K562 (cell line): ENCODE measurements around the gene CHRNG. TPM values are rescaled to one million over a fixed set of nuclear protein-coding genes. Genes with fewer than 3 reads are reported as not detected.

Experiments
- ATAC-seq: fragments of 200-7000 bp; cut with Tn5 transposase; 3 replicates; pipeline ENCODE4 v1.9.1; 2020; ENCODE audit warnings: moderate library complexity
- BruUV-seq: library from RNA; stranded (reverse); fragments of 400-500 nt; replicated peaks from 2 replicates; lab custom pipeline; 2021; lab: Mats Ljungman, UMichigan
- CTCF ChIA-PET: fragments of 300-600 bp; formaldehyde crosslinking; extraction: SDS; loops from one replicate; lab custom pipeline; 2021; ENCODE audit warnings: low intra/inter-chr PET ratio; lab: Yijun Ruan, JAX
- POLR2A ChIA-PET: fragments of 300-600, 350-650 bp; sonication (Branson Sonifier 250); formaldehyde crosslinking; extraction: SDS; loops from one replicate; lab custom pipeline; 2021; ENCODE audit warnings: antibody characterized with exemption, inconsistent platforms; lab: Yijun Ruan, JAX
- DNase-seq, 4 experiments: peaks; one replicate each; pipeline versions ENCODE4 v3.0.0 to v3.0.0-alpha.2; 2011 to 2018; ENCODE audit warnings: low spot score in 3 of 4, mixed read lengths in 3 of 4; ENCODE audit errors: extremely low read depth in 1 of 4
- FAIRE-seq: peaks from 2 replicates; lab custom pipeline; 2011; peaks lifted over from hg19 to GRCh38; lab: Jason Lieb, UNC
- H2AFZ ChIP-seq: 2 replicates; pipeline ENCODE4 v1.6.0; 2011; ENCODE audit warnings: low read depth, low read length, control low read depth, inconsistent platforms
- H3K27ac ChIP-seq: fragments of 200-600 bp; 3 replicates; pipeline ENCODE4 v1.8.0; 2011; ENCODE audit warnings: low read depth, mild to moderate bottlenecking, control low read depth, inconsistent platforms, low read length, moderate library complexity, mixed read lengths; ENCODE audit errors: extremely low read depth
- H3K27me3 ChIP-seq, 2 experiments: fragments of 300-600 bp in 1 of 2; 2 replicates in 1 of 2; 3 replicates in 1 of 2; pipeline versions ENCODE4 v1.6.0 to v1.8.0; 2011; ENCODE audit warnings: inconsistent platforms in 2 of 2, low read length in 2 of 2, mild to moderate bottlenecking in 1 of 2, mixed read lengths in 1 of 2, moderate library complexity in 1 of 2; ENCODE audit not compliant: control insufficient read depth in 2 of 2, insufficient read depth in 2 of 2
- H3K36me3 ChIP-seq: fragments of 300-600 bp; 3 replicates; pipeline ENCODE4 v1.8.0; 2011; ENCODE audit warnings: mild to moderate bottlenecking, low read length, inconsistent platforms; ENCODE audit not compliant: control insufficient read depth, insufficient read depth
- H3K4me1 ChIP-seq, 2 experiments: fragments of 200-600 bp in 1 of 2; replicated peaks in 1 of 2; 2 replicates in 1 of 2; 3 replicates in 1 of 2; pipeline versions ENCODE4 v1.5.1 to v1.8.0; 2011; ENCODE audit warnings: inconsistent platforms in 2 of 2, low read length in 2 of 2, mild to moderate bottlenecking in 1 of 2, mixed read lengths in 1 of 2, moderate library complexity in 1 of 2; ENCODE audit not compliant: control insufficient read depth in 2 of 2, insufficient read depth in 2 of 2
- H3K4me2 ChIP-seq: 2 replicates; pipeline ENCODE4 v1.6.1; 2011; ENCODE audit warnings: low read length, control low read depth, inconsistent platforms, mixed read lengths; ENCODE audit not compliant: insufficient read depth
- H3K4me3 ChIP-seq: fragments of 200-600 bp; sonication (generic), shearing (Covaris generic); 2 replicates; pipeline ENCODE4 v1.5.1; 2016; ENCODE audit warnings: control low read depth, inconsistent platforms
- H3K79me2 ChIP-seq: fragments of 200-600 bp; 3 replicates; pipeline ENCODE4 v1.8.0; 2011; ENCODE audit warnings: low read length, inconsistent platforms; ENCODE audit not compliant: control insufficient read depth, insufficient read depth
- H3K9ac ChIP-seq, 2 experiments: 2 replicates each; pipeline versions ENCODE4 v1.6.0 to v1.6.1; 2011; ENCODE audit warnings: low read depth in 2 of 2, low read length in 2 of 2, control low read depth in 1 of 2, inconsistent platforms in 1 of 2, mild to moderate bottlenecking in 1 of 2, mixed read lengths in 1 of 2; ENCODE audit not compliant: insufficient read depth in 1 of 2
- H3K9me1 ChIP-seq: one replicate; pipeline ENCODE4 v1.6.0; 2011; ENCODE audit warnings: inconsistent platforms, mild to moderate bottlenecking, low read length, moderate library complexity; ENCODE audit not compliant: control insufficient read depth, insufficient read depth
- H3K9me3 ChIP-seq: replicated peaks from 2 replicates; pipeline ENCODE4 v1.5.1; 2011; ENCODE audit warnings: low read depth, low read length, inconsistent platforms; ENCODE audit not compliant: control insufficient read depth, insufficient read depth
- H4K20me1 ChIP-seq: replicated peaks from 2 replicates; pipeline ENCODE4 v1.6.1; 2011; ENCODE audit warnings: low read length, inconsistent platforms, mixed read lengths; ENCODE audit not compliant: control insufficient read depth, insufficient read depth
- CBX2 ChIP-seq: fragments of 200-600 bp; sonication (generic); IDR thresholded peaks from one replicate; pipeline ENCODE4 v1.6.1; 2012; ENCODE audit warnings: mild to moderate bottlenecking, low read length, inconsistent platforms; ENCODE audit not compliant: insufficient read depth, poor library complexity, severe bottlenecking
- CBX8 ChIP-seq: fragments of 200-600 bp; sonication (generic); IDR thresholded peaks from 2 replicates; pipeline ENCODE4 v1.6.1; 2012; ENCODE audit warnings: borderline replicate concordance, mixed run types, low read depth, mild to moderate bottlenecking, moderate library complexity, mixed read lengths, low read length, control low read depth, inconsistent platforms; ENCODE audit not compliant: poor library complexity, severe bottlenecking; ENCODE audit errors: extremely low read depth
- CEBPB ChIP-seq: fragments of 450-650 bp; IDR thresholded peaks from 2 replicates; pipeline ENCODE4 v1.6.1; 2016; ENCODE audit warnings: missing genetic modification characterization, missing compliant biosample characterization
- DMBX1 ChIP-seq: fragments of 250-450 bp; sonication (Bioruptor Pico); IDR thresholded peaks from 2 replicates; pipeline ENCODE4 v1.8.0; 2022; ENCODE audit warnings: inconsistent platforms, mild to moderate bottlenecking, moderate library complexity, borderline replicate concordance
- E2F1 ChIP-seq: sonication (generic); formaldehyde crosslinking; IDR thresholded peaks from 2 replicates; pipeline ENCODE4 v1.8.1; 2023; ENCODE audit warnings: mild to moderate bottlenecking, missing genetic modification reagents, moderate library complexity
- FOXA3 ChIP-seq, 2 experiments: fragments of 450-650 bp in 1 of 2; sonication (generic) in 1 of 2; formaldehyde crosslinking; IDR thresholded peaks in 1 of 2; conservative IDR thresholded peaks in 1 of 2; 2 replicates each; pipeline versions ENCODE4 v1.4.0 to v1.8.0; 2020 to 2022; ENCODE audit warnings: mild to moderate bottlenecking in 2 of 2, missing genetic modification reagents in 1 of 2
- HLTF ChIP-seq: fragments of 450-650 bp; IDR thresholded peaks from 2 replicates; pipeline ENCODE4 v1.6.1; 2016
- HMBOX1 ChIP-seq: sonication (generic); IDR thresholded peaks from 2 replicates; pipeline ENCODE4 v1.6.1; 2016
- IFI16 ChIP-seq: fragments of 250-450 bp; sonication (Bioruptor Pico); IDR thresholded peaks from 2 replicates; pipeline ENCODE4 v2.1.2; 2022; ENCODE audit warnings: mild to moderate bottlenecking, inconsistent platforms
- MYNN ChIP-seq, 2 experiments: sonication (generic); formaldehyde crosslinking in 1 of 2; IDR thresholded peaks; 2 replicates each; pipeline versions ENCODE4 v1.5.0 to v1.6.1; 2016 to 2020; ENCODE audit warnings: antibody characterized with exemption in 1 of 2, missing genetic modification reagents in 1 of 2
- NCOA6 ChIP-seq: fragments of 450-650 bp; IDR thresholded peaks from 2 replicates; pipeline ENCODE4 v1.6.1; 2017; ENCODE audit warnings: mild to moderate bottlenecking
- PCBP2 ChIP-seq: fragments of 200-400 bp; formaldehyde crosslinking; IDR thresholded peaks from 2 replicates; pipeline ENCODE4 v1.6.1; 2018; ENCODE audit warnings: low read length, low read depth, mild to moderate bottlenecking, moderate library complexity; ENCODE audit not compliant: poor library complexity, severe bottlenecking
- TEAD1 ChIP-seq, 2 experiments: fragments of 450-650 bp in 1 of 2; sonication (generic) in 1 of 2; formaldehyde crosslinking; IDR thresholded peaks; 2 replicates each; pipeline versions ENCODE4 v1.4.0 to v1.8.0; 2020 to 2022; ENCODE audit warnings: mild to moderate bottlenecking in 2 of 2, missing genetic modification reagents in 1 of 2
- TSC22D4 ChIP-seq: fragments of 450-650 bp; IDR thresholded peaks from 2 replicates; pipeline ENCODE4 v1.6.1; 2016; ENCODE audit warnings: missing genetic modification characterization, missing biosample characterization, control low read depth
- VEZF1 ChIP-seq: fragments of 200-800 bp; sonication (Bioruptor generic); IDR thresholded peaks from 2 replicates; pipeline ENCODE4 v1.6.1; 2017; ENCODE audit warnings: missing genetic modification characterization, missing compliant biosample characterization
- ZBTB12 ChIP-seq: fragments of 250-450 bp; sonication (Bioruptor Pico); IDR thresholded peaks from 2 replicates; pipeline ENCODE4 v1.4.0; 2020
- ZNF668 ChIP-seq: fragments of 250-450 bp; sonication (Bioruptor Pico); IDR thresholded peaks from 2 replicates; pipeline ENCODE4 v1.8.0; 2022; ENCODE audit warnings: mild to moderate bottlenecking, inconsistent platforms
- ZSCAN29 ChIP-seq: fragments of 450-650 bp; IDR thresholded peaks from 2 replicates; pipeline ENCODE4 v1.6.1; 2017
- WGBS: fragments of 100-300 bp; shearing (Covaris generic); methylation state at CpG from one replicate; pipeline ENCODE4 v1.1.6; 2016; ENCODE audit warnings: low coverage, mixed read lengths; ENCODE audit not compliant: insufficient coverage; ENCODE audit errors: missing lambda C conversion rate; 5-methylcytosine and 5-hydroxymethylcytosine counted together
- in situ Hi-C: fragments of 300-500 bp; cut with MboI; formaldehyde crosslinking; loops from 4 replicates; pipeline ENCODE4 v1.15.0; 2018; ENCODE audit warnings: inconsistent platforms, mixed read lengths
- intact Hi-C: fragments of 100-400 bp; cut with micrococcal nuclease; formaldehyde crosslinking; loops from 2 replicates; pipeline ENCODE4 v1.14.2; 2022
- polyA plus RNA-seq, 8 experiments: library from polyadenylated mRNA; depleted of rRNA in 4 of 8; stranded (reverse) in 5 of 8; unstranded in 3 of 8; fragments of >200 nt; fragmentation: Nextera tagmentation in 2 of 8; fragmentation: Illumina TruSeq in 1 of 8; extraction: Ambion mirVana in 2 of 8; extraction: Trizol in 1 of 8; gene quantifications; 2 replicates each; pipeline versions ENCODE4 v1.2.1 to v1.2.3, GENCODE V29; 2011 to 2014; ENCODE audit warnings: inconsistent platforms in 1 of 8, missing spikeins in 1 of 8
- total RNA-seq, 7 experiments: library from RNA; depleted of rRNA in 6 of 7; stranded (reverse); fragments of >200 nt in 6 of 7; fragmentation: Illumina TruSeq in 2 of 7; extraction: Trizol in 2 of 7; gene quantifications; 2 replicates each; pipeline versions ENCODE4 v1.2.1 to v1.2.3, GENCODE V29; 2011 to 2021; ENCODE audit warnings: low replicate concordance in 1 of 7

Gene CHRNG
- total and polyA plus RNA-seq, 9 of the 15 experiments (the other 6 are each of a cell fraction or from before 2014, with no cell fraction given): not detected

- Histone ChIP-seq H3K4me3 (no peak overlapping the region), H3K9me3 (no peaks in the 10 kb centered on the region), H3K79me2 (no peaks in the 10 kb centered on the region), H3K9me1 (no peaks in the 10 kb centered on the region), H3K27me3 (no peaks in the 10 kb centered on the region), H3K27ac (no peak overlapping the region), H4K20me1 (no peaks in the 10 kb centered on the region), H3K9ac (no peak overlapping the region), H3K4me2 (no peak overlapping the region), H3K36me3 (peaks cover 22% of the 10 kb centered on the region; the same call in 2 of the 3 replicates), H2AFZ (no peak overlapping the region), H3K4me1 (no peaks in the 10 kb centered on the region)
- WGBS: 83% methylated on average over 2 of the region's 2 CpGs
- FAIRE-seq (no peak), DNase-seq (no peak), ATAC-seq (no peak)
- TF ChIP-seq HMBOX1 (no peak), ZBTB12 (no peak), CBX2 (no peak), CBX8 (no peak), TEAD1 (CRISPR knock-in tag; IDR thresholded peaks at IDR 0.05) (no peak), DMBX1 (CRISPR knock-in tag) (no peak), FOXA3 (CRISPR knock-in tag; conservative IDR thresholded peaks at IDR 0.05 in 1 of 2, IDR thresholded peaks at IDR 0.05 in 1 of 2) (no peak), E2F1 (CRISPR knock-in tag) (no peak), HLTF (no peak), CEBPB (tag) (no peak), MYNN (IDR thresholded peaks at IDR 0.05) (no peak), MYNN (CRISPR knock-in tag; IDR thresholded peaks at IDR 0.05) (no peak), ZNF668 (no peak), TSC22D4 (no peak), NCOA6 (no peak), VEZF1 (CRISPR knock-in tag) (no peak), ZSCAN29 (no peak), PCBP2 (no peak), IFI16 (no peak)
- CTCF ChIA-PET: no interaction called here
- intact Hi-C loops (no loop called here), in situ Hi-C loops (no loop called here)
- POLR2A ChIA-PET: interaction anchor here (0.7 to 1.6 kb wide), 2 partner anchors 9 to 1653 kb away, joined by 3 to 4 read pairs; no protein-coding TSS in a partner anchor
- no TSS peak for BruUV-seq
Measured at GRCh38 chr2:232576995-232577394, 37.5 kb downstream of the CHRNG start.
